HG03066 (cell line): ENCODE measurements around the gene HYDIN.
"Not testable (repeated sequence)": the region's sequence is repeated elsewhere in the genome, so short reads cannot be mapped to it uniquely, and the experiment has no call there.

Experiments
- ATAC-seq: cut with Tn5 transposase; IDR thresholded peaks from one replicate; pipeline ENCODE4 v1.9.1; 2021; ENCODE audit warnings: low read depth; ENCODE audit not compliant: unreplicated experiment

Gene HYDIN

GRCh38 chr16:71226229-71227141 is 4.0 kb downstream of the HYDIN start:
- no peak for ATAC-seq

- no peak for ATAC-seq
Measured at GRCh38 chr16:71225145-71225544, 5.4 kb downstream of the HYDIN start.

GRCh38 chr16:71218306-71218963 is 12.1 kb downstream of the HYDIN start:
- ATAC-seq = no peak

DNA sequence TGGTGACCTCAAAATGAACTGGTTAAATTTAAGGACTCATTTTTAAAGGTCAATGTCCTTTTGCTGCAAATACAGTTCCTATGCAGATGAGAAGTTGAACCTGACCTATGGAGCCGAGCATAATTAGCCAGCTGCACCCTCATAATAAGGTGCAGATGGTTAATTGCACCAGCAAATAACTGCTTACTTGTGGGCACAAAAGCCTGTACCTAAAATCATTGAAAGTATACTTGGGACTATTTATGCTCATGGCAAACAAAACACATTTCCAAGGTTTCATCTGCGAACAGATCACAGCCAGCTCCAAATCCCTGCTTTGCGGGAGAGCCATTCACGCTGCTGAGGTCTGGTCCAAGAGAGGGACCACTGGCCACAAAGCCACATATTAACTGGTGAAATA is 13.0 kb downstream of the HYDIN start:
- no peak for ATAC-seq

GRCh38 chr16:71216714-71217113 is 13.8 kb downstream of the HYDIN start:
- ATAC-seq = no peak

DNA sequence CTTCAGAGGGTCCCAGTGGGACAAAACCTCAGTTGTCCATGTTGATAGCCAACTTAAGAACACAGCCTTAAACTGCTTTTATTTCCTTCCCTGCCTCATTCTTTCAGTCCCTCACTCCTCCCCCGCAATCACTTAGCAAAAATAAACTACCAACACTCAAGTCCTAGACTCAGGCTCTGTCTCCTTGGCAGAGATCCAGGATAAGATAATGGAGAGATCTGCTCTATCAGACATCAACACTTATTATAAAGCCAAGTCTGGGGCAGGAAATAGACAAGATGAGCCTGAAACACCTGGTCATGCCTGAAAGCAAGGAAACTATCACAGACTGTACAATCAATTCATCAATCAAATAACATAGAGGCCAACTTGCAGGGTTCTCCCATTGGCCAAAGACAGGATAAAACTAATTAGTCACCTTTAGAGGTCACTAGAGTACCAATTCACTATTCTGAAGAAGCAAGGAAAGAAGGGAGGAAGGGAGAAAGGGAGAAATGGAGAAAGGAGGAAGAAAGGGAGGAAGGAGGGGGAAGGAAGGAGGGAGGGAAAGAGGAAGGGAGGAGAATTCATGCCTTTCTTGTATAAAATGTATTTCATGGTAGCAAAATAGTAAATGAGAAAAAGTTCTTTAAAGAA is 15.7 kb downstream of the HYDIN start:
- ATAC-seq = no peak

DNA sequence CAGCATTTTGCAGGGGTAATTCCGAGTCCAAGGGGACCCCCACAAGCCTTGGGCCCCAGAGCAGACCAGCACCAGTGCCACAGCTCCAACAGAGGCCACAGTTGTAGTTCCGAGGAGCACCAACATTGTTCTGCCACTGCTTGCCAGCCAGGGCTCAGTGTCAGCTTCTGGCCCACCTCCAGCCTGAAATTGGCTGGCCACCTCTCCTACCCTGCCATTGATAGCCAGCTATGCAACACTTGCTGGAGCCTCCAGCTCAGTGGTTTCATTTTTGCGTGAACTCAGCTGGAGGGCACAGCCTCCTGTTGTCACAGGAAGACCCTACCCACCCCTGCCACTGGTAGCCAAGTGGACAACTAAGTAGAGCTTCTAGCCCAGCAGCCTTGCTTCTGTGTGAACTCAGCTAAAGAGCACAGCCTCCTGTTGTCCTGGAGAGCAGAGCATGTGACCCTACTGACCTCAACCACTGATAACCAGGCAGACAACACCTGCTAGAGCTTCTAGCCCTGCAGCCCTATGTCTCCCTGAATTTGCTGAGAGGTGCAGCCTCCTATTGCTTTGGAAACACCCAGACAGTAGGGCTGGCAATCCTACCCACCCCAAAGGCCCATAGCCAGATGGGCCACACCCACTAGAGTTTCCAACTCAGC is 24.9 kb downstream of the HYDIN start:
- ATAC-seq = no peak

GRCh38 chr16:71203631-71204030 is 26.9 kb downstream of the HYDIN start:
- ATAC-seq = no peak

DNA sequence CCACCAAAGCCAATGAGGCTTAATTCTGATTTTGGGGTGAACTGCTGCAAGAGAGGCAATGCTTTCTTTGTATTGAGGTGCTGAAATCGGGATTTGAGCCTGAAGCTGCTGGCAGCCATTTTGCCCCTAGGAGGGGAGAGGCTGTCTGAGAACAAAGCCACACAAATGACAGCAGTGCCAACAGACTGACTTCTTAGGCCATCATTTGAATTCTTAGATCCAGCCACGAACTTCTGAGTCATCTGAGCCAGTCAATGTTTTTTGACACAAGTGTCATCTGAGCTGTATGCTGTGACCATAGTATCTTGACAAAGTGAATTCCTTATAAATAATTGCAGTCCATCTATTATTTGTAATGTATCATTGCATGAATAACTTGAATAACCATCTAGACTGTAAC is 29.0 kb downstream of the HYDIN start:
- no peak for ATAC-seq

DNA sequence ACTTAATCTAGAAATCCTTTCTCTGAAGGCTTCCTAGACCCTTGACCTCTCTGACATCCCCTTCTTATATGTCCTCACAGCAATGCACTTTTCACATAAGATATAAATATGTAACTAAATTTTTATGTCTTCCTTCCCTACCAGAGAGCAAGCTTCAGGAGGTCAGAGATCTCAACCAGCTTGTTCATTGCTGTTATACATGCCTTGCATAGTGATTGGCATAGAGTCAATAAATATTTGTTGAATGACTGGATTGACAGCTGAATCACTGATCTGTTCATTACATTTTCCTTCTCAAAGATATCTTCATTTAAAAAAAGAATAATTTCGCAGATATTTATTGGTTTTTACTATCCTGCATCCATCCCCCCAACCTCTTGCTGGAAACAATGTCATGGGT is 29.5 kb downstream of the HYDIN start:
- no peak for ATAC-seq

DNA sequence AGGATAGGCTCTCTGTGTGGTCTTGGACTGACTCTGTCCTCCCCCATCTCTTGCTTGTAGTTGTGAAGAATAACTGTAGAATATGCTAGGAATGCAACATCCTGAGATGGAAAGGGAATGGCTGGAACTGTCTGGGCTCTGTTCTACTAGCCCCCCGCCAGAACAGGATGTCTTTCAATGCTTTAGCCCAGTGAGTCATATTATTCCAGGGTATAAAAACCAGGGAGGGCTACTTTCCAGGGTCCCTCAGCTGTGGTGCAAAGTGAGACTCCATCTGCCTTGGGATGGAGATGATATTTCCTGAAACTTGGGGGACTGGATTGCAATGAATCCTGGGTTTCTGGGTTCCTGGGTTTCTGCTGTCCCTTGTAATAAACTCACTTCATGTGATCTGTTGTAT is 32.1 kb downstream of the HYDIN start:
- no peak for ATAC-seq

- ATAC-seq = no peak
Measured at GRCh38 chr16:71192387-71192786, 38.1 kb downstream of the HYDIN start.

- no peak for ATAC-seq
Measured at GRCh38 chr16:71188956-71189712, 41.4 kb downstream of the HYDIN start.

DNA sequence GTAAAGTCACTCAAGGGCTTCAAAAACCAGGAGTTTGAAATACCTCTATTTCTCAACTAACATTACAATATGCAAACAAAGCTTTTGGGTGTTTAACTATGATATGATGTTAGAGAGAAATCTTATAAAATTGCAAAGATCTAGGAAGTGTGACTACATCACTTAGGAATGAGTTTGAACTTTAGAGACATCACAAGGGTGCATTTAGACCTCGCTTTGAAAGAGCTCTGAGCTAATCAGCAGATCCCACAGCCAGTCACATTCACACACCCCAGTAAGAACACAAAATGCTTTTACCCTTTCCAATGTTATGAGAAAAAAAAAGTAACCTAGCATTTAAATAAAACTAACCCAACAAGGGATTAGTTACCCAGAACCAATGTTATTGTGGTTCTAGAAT is 45.2 kb downstream of the HYDIN start:
- ATAC-seq = no peak

DNA sequence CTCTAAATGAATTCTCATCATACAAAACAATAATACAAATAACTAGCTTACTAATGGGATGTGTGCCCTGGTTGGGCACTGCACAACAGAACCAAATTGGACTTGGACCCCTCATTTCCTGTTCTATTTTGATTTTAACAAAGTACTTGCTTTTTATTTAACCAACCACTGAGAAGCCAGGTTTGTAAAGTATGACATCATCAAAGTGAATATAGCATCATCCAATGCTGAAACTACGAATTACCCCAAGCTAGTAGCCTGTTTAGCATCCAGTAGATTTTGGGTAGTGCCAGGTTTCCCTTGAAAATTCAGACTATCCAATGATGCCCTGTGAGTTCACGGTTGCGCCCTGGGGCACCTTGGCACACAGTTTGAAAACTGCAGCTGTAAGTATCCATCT is 51.0 kb downstream of the HYDIN start:
- no peak for ATAC-seq

- ATAC-seq = no peak
Measured at GRCh38 chr16:71172481-71173207, 57.9 kb downstream of the HYDIN start.

GRCh38 chr16:71161007-71161406 is 69.5 kb downstream of the HYDIN start:
- ATAC-seq = not testable (repeated sequence)

DNA sequence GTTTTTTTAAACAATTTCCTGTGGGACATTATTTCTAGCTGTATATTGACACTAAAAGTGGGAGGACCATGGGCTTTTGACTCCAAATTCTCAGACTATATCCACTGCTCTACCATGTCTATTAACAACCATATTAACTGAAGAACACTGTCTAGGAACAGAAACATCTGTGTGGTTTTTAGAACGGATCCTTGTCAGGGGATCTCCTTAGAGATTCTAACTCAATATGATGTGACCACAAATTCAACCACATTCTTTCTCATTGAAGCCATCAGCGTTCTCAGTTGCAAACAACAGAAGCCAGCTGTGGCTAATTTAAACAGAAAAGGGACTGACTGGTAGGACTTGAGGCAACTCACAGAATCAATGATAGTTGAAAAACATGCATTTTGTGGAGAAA is 73.2 kb downstream of the HYDIN start:
- ATAC-seq = not testable (repeated sequence)

GRCh38 chr16:71153329-71153728 is 77.2 kb downstream of the HYDIN start:
- ATAC-seq = not testable (repeated sequence)

DNA sequence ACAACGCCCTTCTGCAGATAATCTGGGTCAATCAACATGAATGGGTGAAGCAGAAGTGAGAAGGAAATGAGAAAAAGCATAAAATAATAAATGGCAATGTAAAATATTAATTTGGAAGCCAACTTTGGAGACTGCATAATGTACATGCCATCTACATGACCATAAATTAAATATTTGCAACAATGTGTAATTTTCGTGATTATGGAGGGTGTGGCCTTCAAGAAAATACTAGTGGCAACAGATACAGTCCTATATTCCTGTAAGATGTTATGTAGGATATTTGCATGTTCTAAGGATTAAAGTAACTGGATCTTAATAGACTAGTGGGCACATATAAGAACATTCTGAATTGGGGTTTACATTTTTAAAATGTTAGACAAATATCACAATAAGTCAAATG is 78.9 kb downstream of the HYDIN start:
- ATAC-seq = not testable (repeated sequence)
